GM21526 (cell line): ENCODE data around the gene S100A5.
"Not testable (repeated sequence)": the region's sequence is repeated elsewhere in the genome, so short reads cannot be mapped to it uniquely, and the experiment has no call there.

ENCODE experiments used
- ATAC-seq: cut with Tn5 transposase; IDR thresholded peaks from one replicate; pipeline ENCODE4 v1.9.1; 2021; ENCODE audit warnings: moderate library complexity; ENCODE audit not compliant: unreplicated experiment, low FRiP score

Gene S100A5

GRCh38 chr1:153540394-153541361 lies at the start of gene S100A5:
Gene S100A5 (minus strand): TSS chr1:153540934. CDS start chr1:153540191, 743 bp downstream.
- ATAC-seq = no peak

DNA sequence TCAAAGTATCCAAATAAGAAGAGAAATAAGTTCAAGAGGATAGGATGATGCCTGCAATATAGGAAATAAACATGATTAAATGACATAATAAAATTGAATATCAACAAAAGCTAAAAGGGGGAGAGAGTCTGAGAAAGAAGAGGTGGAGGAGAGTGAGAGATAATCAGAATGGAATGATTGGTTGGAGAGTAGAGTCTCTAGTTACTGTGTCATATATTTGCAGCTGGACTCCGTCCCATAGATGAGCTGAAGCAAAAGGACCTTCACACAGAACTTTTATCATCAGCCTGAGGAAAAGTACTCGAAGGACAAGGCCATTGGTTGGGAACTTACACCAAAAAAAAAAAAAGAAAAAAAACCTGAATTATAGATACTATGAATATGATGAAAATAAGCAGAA lies 47.7 kb upstream of the S100A5 start:
- no peak for ATAC-seq

- ATAC-seq = not testable (repeated sequence)
Observed at GRCh38 chr1:153588033-153588432, 47.3 kb upstream of the S100A5 start.

DNA sequence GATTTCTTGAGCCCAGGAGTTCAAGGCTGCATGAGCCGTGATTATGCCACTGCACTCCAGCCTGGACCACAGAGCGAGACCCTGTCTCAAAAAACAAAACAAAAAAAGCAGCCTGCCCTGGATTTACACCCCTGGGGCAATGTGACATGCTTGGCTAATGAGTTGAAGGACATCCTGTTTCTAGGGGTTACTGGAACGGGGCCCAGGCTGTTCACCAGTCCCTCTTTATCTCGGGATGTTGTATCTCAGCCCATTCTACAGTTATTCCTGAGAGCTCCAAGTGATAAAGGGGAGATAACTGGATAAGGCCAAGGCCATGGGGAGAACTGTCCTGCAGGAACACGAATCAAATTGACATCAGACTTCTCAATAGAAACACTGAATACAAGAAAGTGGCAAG lies 46.6 kb upstream of the S100A5 start:
- ATAC-seq = no peak

DNA sequence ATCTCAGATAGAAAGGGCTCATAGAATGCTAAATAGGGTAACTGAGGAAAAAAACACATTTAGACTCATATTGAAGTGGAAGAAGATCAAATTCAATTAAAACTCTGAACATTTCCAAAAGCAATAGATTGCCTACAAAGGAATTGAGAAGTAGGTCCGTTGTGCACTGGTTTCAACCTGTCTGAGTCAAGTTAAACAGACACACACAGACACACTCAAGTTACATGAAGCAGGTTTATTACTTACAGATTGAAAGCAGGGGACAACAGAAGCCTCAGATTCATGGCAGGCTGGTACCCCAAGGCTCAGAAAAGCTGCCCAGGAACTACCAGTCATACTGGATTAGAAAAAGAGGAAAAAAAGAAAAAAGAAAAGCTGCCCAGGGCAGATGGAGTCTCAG lies 45.6 kb upstream of the S100A5 start:
- no peak for ATAC-seq

- no peak for ATAC-seq
Observed at GRCh38 chr1:153585006-153585405, 44.3 kb upstream of the S100A5 start.

DNA sequence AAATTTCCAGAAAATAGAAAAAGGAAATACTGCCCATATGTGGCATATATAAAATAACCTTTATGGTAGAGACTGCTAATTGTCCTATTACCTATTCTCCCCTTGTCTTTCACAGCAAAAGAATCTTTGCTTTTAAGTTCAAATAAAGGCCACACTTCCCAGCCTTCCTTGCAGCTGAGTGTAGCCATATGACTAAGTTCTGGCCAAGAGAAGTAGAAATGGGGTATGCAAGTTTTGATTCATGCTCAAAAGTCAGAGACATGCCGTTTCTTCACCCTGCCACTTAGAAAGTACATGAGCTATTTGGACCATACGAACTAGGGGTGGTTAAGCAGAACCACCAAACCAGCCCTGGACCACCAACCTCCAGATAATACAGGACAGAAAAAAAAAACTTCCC lies 43.2 kb upstream of the S100A5 start:
- ATAC-seq = no peak

DNA sequence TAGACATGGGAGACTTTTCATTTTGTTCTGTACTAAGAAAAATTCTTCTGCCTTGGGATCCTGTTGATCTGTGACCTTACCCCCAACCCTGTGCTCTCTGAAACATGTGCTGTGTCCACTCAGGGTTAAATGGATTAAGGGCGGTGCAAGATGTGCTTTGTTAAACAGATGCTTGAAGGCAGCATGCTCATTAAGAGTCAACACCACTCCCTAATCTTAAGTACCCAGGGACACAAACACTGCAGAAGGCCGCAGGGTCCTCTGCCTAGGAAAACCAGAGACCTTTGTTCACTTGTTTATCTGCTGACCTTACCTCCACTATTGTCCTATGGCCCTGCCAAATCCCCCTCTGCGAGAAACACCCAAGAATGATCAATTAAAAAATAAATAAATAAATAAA lies 42.8 kb upstream of the S100A5 start:
- not testable (repeated sequence) for ATAC-seq

DNA sequence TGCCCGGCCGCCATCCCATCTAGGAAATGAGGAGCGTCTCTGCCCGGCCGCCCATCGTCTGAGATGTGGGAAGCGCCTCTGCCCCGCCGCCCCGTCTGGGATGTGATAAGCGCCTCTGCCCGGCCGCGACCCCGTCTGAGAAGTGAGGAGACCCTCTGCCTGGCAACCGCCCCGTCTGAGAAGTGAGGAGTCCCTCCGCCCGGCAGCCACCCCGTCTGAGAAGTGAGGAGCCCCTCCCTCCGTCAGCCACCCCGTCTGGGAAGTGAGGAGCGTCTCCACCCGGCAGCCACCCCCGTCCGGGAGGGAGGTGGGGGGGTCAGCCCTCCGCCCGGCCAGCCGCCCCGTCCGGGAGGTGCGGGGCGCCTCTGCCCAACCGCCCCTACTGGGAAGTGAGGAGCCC lies 42.1 kb upstream of the S100A5 start:
- not testable (repeated sequence) for ATAC-seq

- no peak for ATAC-seq
Observed at GRCh38 chr1:153578936-153579335, 38.2 kb upstream of the S100A5 start.

DNA sequence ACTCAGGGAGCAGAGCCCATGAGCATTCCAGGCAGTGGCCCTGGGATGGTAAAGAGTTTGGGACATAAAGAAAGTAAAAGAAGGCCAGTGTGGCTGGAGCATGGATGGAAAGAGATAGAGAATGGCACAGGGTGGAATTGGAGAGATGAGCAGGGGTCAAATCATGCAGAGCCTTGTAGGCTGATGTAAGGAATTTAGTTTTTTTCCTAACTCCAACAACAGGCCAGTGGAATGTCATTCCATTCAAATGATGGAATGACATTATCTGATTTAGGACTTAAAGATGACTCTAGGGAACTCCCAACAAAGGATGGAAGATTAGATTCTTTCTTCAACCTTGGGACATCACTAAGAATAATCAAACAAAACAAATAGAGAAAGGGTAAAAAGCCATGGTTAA lies 37.8 kb upstream of the S100A5 start:
- no peak for ATAC-seq

GRCh38 chr1:153577624-153578051 lies 36.9 kb upstream of the S100A5 start:
- no peak for ATAC-seq

GRCh38 chr1:153577138-153577537 lies 36.4 kb upstream of the S100A5 start:
- no peak for ATAC-seq

DNA sequence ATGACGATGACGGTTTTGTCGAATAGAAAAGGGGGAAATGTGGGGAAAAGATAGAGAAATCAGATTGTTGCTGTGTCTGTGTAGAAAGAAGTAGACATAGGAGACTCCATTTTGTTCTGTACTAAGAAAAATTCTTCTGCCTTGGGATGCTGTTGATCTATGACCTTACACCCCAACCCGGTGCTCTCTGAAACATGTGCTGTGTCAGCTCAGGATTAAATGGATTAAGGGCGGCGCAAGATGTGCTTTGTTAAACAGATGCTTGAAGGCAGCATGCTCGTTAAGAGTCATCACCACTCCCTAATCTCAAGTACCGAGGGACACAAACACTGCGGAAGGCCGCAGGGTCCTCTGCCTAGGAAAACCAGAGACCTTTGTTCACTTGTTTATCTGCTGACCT lies 34.8 kb upstream of the S100A5 start:
- not testable (repeated sequence) for ATAC-seq

DNA sequence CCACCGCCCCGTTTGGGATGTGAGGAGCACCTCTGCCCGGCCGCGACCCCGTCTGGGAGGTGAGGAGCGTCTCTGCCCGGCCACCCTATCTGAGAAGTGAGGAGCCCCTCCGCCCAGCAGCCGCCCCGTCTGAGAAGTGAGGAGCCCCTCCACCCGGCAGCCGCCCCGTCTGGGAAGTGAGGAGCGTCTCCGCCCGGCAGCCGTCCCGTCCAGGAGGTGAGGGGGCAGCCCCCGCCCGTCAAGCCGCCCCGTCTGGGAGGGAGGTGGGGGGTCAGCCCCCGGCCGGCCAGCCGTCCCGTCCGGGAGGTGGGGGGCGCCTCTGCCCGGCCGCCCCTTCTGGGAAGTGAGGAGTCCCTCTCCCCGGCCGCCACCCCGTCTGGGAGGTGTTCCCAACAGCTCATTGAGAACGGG lies 34.4 kb upstream of the S100A5 start:
- not testable (repeated sequence) for ATAC-seq

- no peak for ATAC-seq
Observed at GRCh38 chr1:153573351-153573750, 32.6 kb upstream of the S100A5 start.

DNA sequence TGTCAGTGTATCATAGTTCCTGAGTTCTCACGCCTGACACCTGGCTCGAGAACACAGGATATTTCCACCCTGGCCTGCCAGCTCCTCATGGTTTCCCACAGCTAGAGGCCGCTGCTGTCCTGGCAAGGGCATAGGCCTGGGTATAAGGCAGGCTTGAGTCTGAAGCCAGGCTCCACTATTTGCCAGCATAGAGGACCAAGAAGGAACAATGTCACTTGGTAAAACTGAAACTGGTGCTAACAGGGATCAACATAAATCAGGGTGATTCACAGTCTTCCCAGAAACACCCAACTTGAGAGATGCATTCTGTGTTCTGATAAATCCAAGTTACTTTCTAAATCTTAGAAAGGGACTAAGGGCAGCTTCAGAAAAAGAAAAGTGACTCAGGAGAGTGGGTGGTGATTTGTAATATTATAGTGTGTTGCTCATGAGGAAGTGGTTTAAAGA lies 31.9 kb upstream of the S100A5 start:
- ATAC-seq = no peak

DNA sequence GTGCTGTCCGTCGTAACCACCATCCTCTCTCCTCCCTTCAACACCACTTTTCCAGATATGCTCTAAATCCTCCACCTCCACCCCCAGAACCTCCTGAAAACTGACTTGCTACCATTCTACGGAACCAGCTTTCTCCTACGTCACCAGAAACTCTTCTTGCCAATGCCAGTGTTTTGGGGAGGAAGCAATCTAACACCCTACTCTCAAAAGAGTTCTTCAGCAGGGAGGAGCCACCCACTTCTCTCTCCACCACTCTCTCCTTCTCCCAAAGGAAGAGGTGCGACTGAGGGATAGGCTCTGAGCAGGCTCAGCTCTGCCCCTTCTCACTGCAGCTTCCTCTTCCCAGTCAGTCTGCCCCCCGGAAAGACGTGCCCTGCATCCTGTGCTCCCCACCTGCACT lies 31.0 kb upstream of the S100A5 start:
- ATAC-seq = no peak

DNA sequence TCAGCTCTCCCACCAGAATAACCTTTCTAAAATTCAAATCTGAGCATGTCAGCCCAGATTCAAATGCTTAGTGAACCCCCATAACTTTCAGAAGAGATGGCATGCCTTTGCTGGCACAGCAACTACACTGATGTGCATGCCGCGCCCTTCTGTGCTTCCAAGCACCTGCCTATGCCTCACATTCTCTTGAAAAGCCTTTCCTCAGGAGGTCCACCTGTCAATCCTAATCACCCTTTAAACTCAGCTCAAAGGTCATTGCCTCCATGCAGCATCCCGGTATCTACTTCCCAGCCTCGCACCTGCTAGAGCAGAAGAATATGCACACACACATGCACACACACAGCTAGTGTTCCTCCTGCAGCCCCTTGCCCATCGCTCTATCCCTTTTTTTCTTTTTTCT lies 30.1 kb upstream of the S100A5 start:
- ATAC-seq = no peak

- no peak for ATAC-seq
Observed at GRCh38 chr1:153569465-153569864, 28.7 kb upstream of the S100A5 start.

DNA sequence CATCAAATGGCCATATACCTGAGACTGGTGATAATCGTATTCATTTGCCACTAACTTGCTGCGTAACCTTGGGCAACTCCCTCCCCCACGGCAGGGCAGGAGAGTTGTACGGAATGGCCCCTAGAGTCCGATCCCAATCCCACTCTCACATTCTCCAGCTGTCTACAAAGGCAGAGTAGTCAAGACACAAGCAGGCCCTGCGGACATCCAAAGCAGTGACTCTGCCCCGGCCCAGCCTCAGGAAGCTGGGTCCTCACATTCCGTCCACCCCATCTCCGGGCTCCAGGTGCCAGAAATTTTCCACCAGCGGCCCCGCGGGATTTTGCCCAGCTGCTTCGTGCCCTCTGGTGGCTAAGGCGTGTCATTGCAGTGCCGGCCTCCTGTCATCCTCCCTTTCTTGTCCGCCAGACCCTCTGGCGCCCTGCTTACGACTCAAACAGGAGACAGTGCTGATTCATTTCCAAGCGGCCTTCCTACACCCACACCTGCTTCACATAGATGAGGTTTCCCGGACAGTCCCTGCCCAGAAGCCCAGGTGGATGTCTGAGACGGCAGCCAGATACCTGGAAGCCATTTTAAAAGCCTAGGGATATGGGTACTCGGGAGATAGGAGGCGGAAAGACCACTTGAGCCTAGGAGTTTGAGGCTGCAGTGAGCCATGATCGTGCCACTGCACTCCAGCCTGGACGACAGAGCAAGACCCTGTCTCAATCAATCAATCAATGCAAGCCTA lies 27.8 kb upstream of the S100A5 start:
- no peak for ATAC-seq
